Transverse colon (tissue), 4 donors: Measurements from ENCODE around the gene CARHSP1.

ENCODE experiments used
- CTCF ChIP-seq, 5 experiments: fragments of 200-600 bp in 3 of 5; fragments of 450-650 bp in 2 of 5; sonication (generic) in 3 of 5; IDR thresholded peaks; 1 replicate in 2 of 5; 2 replicates in 3 of 5; pipeline ENCODE4 v1.5.1; 2016 to 2017; ENCODE audit warnings: antibody characterized with exemption in 5 of 5, inconsistent platforms in 3 of 5, mild to moderate bottlenecking in 2 of 5, moderate library complexity in 1 of 5
- EP300 ChIP-seq: sonication (generic); formaldehyde crosslinking; IDR thresholded peaks from one replicate; pipeline ENCODE4 v1.6.1; 2017; ENCODE audit warnings: antibody characterized with exemption, low read depth
- POLR2AphosphoS5 ChIP-seq, 3 donors: sonication (generic); formaldehyde crosslinking; IDR thresholded peaks; one replicate each; pipeline ENCODE4 v1.6.1; 2016; ENCODE audit warnings: antibody characterized with exemption in 3 of 3

GRCh38 chr16:8878523-8878911 is 9.7 kb upstream of the CARHSP1 start:
- TF ChIP-seq CTCF (IDR thresholded peaks at IDR 0.05) (no peak), POLR2AphosphoS5 (IDR thresholded peaks at IDR 0.05) (peak in 2 of 3 donors; percentile 32 to 50), EP300 (no peak)
